Astrocyte (in vitro differentiated cells and primary cell): ENCODE data around the gene RDH16. TPM values are rescaled to one million over a fixed set of nuclear protein-coding genes. Genes with fewer than 3 reads are reported as not detected.
"Not testable (repeated sequence)": the region's sequence is repeated elsewhere in the genome, so short reads cannot be mapped to it uniquely, and the experiment has no call there.

Experiments used
- DNase-seq: peaks from one replicate; pipeline ENCODE4 v3.0.0-alpha.2; 2010; ENCODE audit warnings: low read depth
- FAIRE-seq: peaks from 2 replicates; lab custom pipeline; 2011; peaks lifted over from hg19 to GRCh38; lab: Jason Lieb, UNC
- H2AFZ ChIP-seq: 2 replicates; pipeline ENCODE4 v1.6.0; 2012; ENCODE audit warnings: low read depth, low read length, inconsistent platforms
- H3K27ac ChIP-seq: 2 replicates; pipeline ENCODE4 v1.5.1; 2011; ENCODE audit warnings: low read depth, low read length, inconsistent platforms
- H3K27me3 ChIP-seq: 2 replicates; pipeline ENCODE4 v1.6.0; 2011; ENCODE audit warnings: low read length, inconsistent platforms; ENCODE audit not compliant: insufficient read depth
- H3K36me3 ChIP-seq: 2 replicates; pipeline ENCODE4 v1.5.1; 2011; ENCODE audit warnings: low read length, inconsistent platforms; ENCODE audit not compliant: insufficient read depth
- H3K4me1 ChIP-seq: 2 replicates; pipeline ENCODE4 v1.5.1; 2011; ENCODE audit warnings: low read length, inconsistent platforms; ENCODE audit not compliant: insufficient read depth
- H3K4me2 ChIP-seq: 2 replicates; pipeline ENCODE4 v1.6.0; 2012; ENCODE audit warnings: low read length, inconsistent platforms
- H3K4me3 ChIP-seq: 2 replicates; pipeline ENCODE4 v1.5.1; 2011; ENCODE audit warnings: low read depth, mild to moderate bottlenecking, low read length, inconsistent platforms; ENCODE audit not compliant: insufficient read depth
- H3K79me2 ChIP-seq: 2 replicates; pipeline ENCODE4 v1.6.0; 2012; ENCODE audit warnings: mild to moderate bottlenecking, low read length, inconsistent platforms; ENCODE audit not compliant: insufficient read depth
- H3K9ac ChIP-seq: 2 replicates; pipeline ENCODE4 v1.6.0; 2012; ENCODE audit warnings: mild to moderate bottlenecking, low read length, inconsistent platforms
- H3K9me3 ChIP-seq: 2 replicates; pipeline ENCODE4 v1.5.1; 2012; ENCODE audit warnings: low read depth, mild to moderate bottlenecking, low read length, inconsistent platforms; ENCODE audit not compliant: insufficient read depth
- H4K20me1 ChIP-seq: 2 replicates; pipeline ENCODE4 v1.6.0; 2012; ENCODE audit warnings: low read length, inconsistent platforms; ENCODE audit not compliant: insufficient read depth
- H3K27ac Mint-ChIP-seq: one replicate; pipeline ENCODE4 v1.8.0; 2021; ENCODE audit warnings: mild to moderate bottlenecking, mixed read lengths; ENCODE audit not compliant: unreplicated experiment
- H3K27me3 Mint-ChIP-seq: one replicate; pipeline ENCODE4 v1.8.0; 2021; ENCODE audit warnings: low read depth, mixed read lengths; ENCODE audit not compliant: unreplicated experiment
- H3K36me3 Mint-ChIP-seq: one replicate; pipeline ENCODE4 v1.8.0; 2021; ENCODE audit warnings: low read depth, mixed read lengths; ENCODE audit not compliant: unreplicated experiment
- H3K4me1 Mint-ChIP-seq: one replicate; pipeline ENCODE4 v1.8.0; 2021; ENCODE audit warnings: low read depth, mixed read lengths; ENCODE audit not compliant: unreplicated experiment
- H3K4me3 Mint-ChIP-seq: one replicate; pipeline ENCODE4 v1.8.0; 2021; ENCODE audit warnings: mild to moderate bottlenecking, moderate library complexity, mixed read lengths; ENCODE audit not compliant: unreplicated experiment
- H3K9me3 Mint-ChIP-seq: one replicate; pipeline ENCODE4 v1.8.0; 2021; ENCODE audit warnings: mild to moderate bottlenecking, mixed read lengths; ENCODE audit not compliant: unreplicated experiment
- CTCF ChIP-seq: IDR thresholded peaks from 2 replicates; pipeline ENCODE4 v1.5.1; 2011; ENCODE audit warnings: low read depth, mild to moderate bottlenecking, inconsistent platforms, low read length, moderate library complexity; ENCODE audit not compliant: insufficient read depth
- EZH2 ChIP-seq: IDR thresholded peaks from 2 replicates; pipeline ENCODE4 v1.6.1; 2012; ENCODE audit warnings: mild to moderate bottlenecking, low read length, inconsistent platforms; ENCODE audit not compliant: insufficient read depth
- total RNA-seq: library from RNA; stranded (reverse); gene quantifications from 2 replicates; pipeline ENCODE4 v1.2.1, GENCODE V29; 2021

The RDH16 gene
- total RNA-seq, 1 donor from 2014 or later, result 0.32 TPM

- no peak overlapping the region for H3K4me3 ChIP-seq
- no peak overlapping the region for H3K4me2 ChIP-seq
- peaks cover 15% of the 10 kb centered on the region for H3K27me3 Mint-ChIP-seq
- H4K20me1 ChIP-seq, result no peaks in the 10 kb centered on the region
- no peak overlapping the region for H3K27ac Mint-ChIP-seq
- peaks cover 6% of the 10 kb centered on the region for H3K9me3 Mint-ChIP-seq
- H2AFZ ChIP-seq, result no peak overlapping the region
- H3K27ac ChIP-seq, result no peak overlapping the region
- H3K79me2 ChIP-seq, result no peaks in the 10 kb centered on the region
- no peaks in the 10 kb centered on the region for H3K36me3 ChIP-seq
- no peaks in the 10 kb centered on the region for H3K4me1 Mint-ChIP-seq
- FAIRE-seq, result no peak
- peaks cover 8% of the 10 kb centered on the region for H3K36me3 Mint-ChIP-seq
- no peak for DNase-seq
- no peaks in the 10 kb centered on the region for H3K4me1 ChIP-seq
- H3K9ac ChIP-seq, result no peak overlapping the region
- H3K4me3 Mint-ChIP-seq, result no peak overlapping the region
- H3K9me3 ChIP-seq, result no peaks in the 10 kb centered on the region
- TF ChIP-seq EZH2 (no peak), CTCF (no peak)
- no peaks in the 10 kb centered on the region for H3K27me3 ChIP-seq
These were observed 9.0 kb downstream of the RDH16 start for GRCh38 chr12:56948457-56948777.

DNA sequence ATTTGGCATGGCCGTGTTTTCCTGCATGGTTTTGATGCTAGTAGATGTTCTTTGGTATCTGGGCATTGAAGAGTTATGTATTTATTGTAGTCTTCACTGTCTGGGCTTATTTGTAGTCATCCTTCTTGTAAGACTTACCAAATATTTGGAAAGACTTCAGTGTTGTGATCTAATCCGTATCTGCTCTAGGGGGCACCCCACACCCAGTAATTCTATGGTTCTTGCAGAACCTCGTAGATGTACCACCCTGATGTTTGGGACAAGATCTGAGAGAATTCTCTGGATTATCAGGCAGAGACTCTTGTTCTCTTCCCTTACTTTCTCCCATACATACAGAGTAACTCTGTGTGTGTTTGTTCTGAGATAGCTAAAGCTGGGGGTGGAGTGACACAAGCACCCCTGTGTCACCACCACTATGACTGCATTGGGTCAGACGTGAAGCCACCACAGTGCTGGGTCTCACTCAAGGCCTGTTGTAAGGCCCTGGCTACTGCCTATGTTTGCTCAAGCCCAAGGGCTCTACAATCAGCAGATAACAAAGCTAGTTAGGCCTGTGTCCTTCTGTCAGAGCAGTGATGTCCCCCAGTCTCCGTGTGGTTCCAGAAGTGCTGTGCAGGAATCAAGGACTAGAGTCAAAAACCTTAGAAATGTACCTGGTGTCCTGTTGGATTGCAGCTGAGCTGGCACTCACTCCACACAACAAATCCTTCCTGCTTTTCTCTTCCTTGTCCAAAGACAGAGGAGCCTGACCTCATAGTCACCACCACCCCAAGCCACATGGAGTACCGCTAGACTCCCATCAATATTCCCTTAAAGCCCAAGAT lies 9.6 kb downstream of the RDH16 start:
- H3K9me3 Mint-ChIP-seq, result peaks cover 9% of the 10 kb centered on the region
- no peaks in the 10 kb centered on the region for H4K20me1 ChIP-seq
- H3K4me3 ChIP-seq, result no peak overlapping the region
- DNase-seq (no peak), FAIRE-seq (no peak)
- no peaks in the 10 kb centered on the region for H3K4me1 Mint-ChIP-seq
- peaks cover 10% of the 10 kb centered on the region for H3K27me3 Mint-ChIP-seq
- no peaks in the 10 kb centered on the region for H3K36me3 ChIP-seq
- H3K27ac ChIP-seq, result no peak overlapping the region
- H3K79me2 ChIP-seq, result no peaks in the 10 kb centered on the region
- H2AFZ ChIP-seq, result no peak overlapping the region
- H3K9me3 ChIP-seq, result no peaks in the 10 kb centered on the region
- no peak overlapping the region for H3K4me3 Mint-ChIP-seq
- no peaks in the 10 kb centered on the region for H3K27me3 ChIP-seq
- TF ChIP-seq CTCF, result no peak
- no peak for TF ChIP-seq EZH2
- no peaks in the 10 kb centered on the region for H3K4me1 ChIP-seq
- no peak overlapping the region for H3K4me2 ChIP-seq
- peaks cover 6% of the 10 kb centered on the region for H3K36me3 Mint-ChIP-seq
- H3K27ac Mint-ChIP-seq, result no peak overlapping the region
- H3K9ac ChIP-seq, result no peak overlapping the region

DNA sequence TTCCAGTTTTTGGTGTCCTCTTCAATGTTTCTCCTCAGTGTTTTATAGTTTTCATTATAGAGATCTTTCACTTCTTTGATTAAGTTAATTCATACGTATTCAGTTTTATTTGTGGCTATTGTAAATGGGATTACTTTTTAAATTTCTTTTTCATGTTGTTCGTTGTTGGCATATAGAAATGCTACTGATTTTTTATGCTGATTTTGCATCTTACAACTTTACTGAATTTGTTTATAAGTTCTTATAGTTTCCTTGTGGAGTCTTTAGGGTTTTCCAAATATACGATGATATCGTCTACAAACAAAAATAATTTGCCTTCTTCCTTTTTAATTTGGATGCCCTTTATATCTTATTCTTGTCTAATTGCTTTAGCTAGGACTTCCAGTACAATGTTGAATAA lies 13.5 kb downstream of the RDH16 start:
- Histone ChIP-seq H3K9me3 (no peaks in the 10 kb centered on the region), H3K4me2 (no peak overlapping the region), H3K27ac (no peak overlapping the region), H2AFZ (no peak overlapping the region), H4K20me1 (no peaks in the 10 kb centered on the region), H3K27me3 (no peaks in the 10 kb centered on the region), H3K9ac (no peak overlapping the region), H3K79me2 (no peaks in the 10 kb centered on the region), H3K4me3 (no peak overlapping the region), H3K4me1 (peaks cover 8% of the 10 kb centered on the region), H3K36me3 (no peaks in the 10 kb centered on the region)
- H3K4me1 Mint-ChIP-seq, result peaks cover 15% of the 10 kb centered on the region
- H3K36me3 Mint-ChIP-seq, result no peaks in the 10 kb centered on the region
- FAIRE-seq (no peak), DNase-seq (no peak)
- no peak overlapping the region for H3K27ac Mint-ChIP-seq
- H3K9me3 Mint-ChIP-seq, result peaks cover 11% of the 10 kb centered on the region
- no peak for TF ChIP-seq CTCF
- TF ChIP-seq EZH2, result no peak
- H3K27me3 Mint-ChIP-seq, result no peaks in the 10 kb centered on the region
- peak overlapping the region; percentile 40 for H3K4me3 Mint-ChIP-seq

DNA sequence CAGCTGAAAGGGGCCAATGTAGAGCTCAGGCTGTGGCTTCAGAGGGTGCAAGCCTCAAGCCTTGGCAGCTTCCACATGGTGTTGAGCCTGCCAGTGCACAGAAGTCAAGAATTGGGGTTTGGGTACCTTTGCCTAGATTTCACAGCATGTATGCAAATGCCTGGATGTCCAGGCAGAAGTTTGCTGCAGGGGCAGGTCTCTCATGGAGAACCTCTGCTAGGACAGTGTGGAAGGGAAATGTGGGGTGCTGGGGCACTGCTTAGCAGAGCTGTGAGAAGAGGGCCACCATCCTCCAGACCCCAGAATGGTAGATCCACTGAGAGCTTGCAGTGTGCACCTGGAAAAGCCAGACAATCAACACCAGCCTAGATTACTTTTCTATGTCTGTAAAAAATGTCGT lies 14.0 kb downstream of the RDH16 start:
- DNase-seq, H3K4me3 ChIP-seq, H3K79me2 ChIP-seq, H4K20me1 ChIP-seq, H3K36me3 Mint-ChIP-seq, H3K4me1 ChIP-seq, H3K27me3 ChIP-seq, H3K27me3 Mint-ChIP-seq, H3K27ac ChIP-seq, H3K9me3 ChIP-seq, H2AFZ ChIP-seq, FAIRE-seq, H3K4me3 Mint-ChIP-seq, H3K4me2 ChIP-seq, H3K9ac ChIP-seq, H3K36me3 ChIP-seq, H3K27ac Mint-ChIP-seq: not testable (repeated sequence)
- peaks cover 15% of the 10 kb centered on the region for H3K4me1 Mint-ChIP-seq
- H3K9me3 Mint-ChIP-seq, result peaks cover 11% of the 10 kb centered on the region
